Stimulated activated CD8-positive, alpha-beta memory T cell treated with anti-CD3 and anti-CD28 coated beads, Interleukin-15, amount 100 ng/mL, for 1 hour (primary cell): ENCODE measurements around the gene GULP1.
"Not testable (repeated sequence)": the region's sequence is repeated elsewhere in the genome, so short reads cannot be mapped to it uniquely, and the experiment has no call there.

Experiments used
- DNase-seq: peaks from one replicate; pipeline ENCODE4 v3.0.0-alpha.2; 2020; ENCODE audit warnings: low read depth

Gene GULP1, protein sequence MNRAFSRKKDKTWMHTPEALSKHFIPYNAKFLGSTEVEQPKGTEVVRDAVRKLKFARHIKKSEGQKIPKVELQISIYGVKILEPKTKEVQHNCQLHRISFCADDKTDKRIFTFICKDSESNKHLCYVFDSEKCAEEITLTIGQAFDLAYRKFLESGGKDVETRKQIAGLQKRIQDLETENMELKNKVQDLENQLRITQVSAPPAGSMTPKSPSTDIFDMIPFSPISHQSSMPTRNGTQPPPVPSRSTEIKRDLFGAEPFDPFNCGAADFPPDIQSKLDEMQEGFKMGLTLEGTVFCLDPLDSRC

DNA sequence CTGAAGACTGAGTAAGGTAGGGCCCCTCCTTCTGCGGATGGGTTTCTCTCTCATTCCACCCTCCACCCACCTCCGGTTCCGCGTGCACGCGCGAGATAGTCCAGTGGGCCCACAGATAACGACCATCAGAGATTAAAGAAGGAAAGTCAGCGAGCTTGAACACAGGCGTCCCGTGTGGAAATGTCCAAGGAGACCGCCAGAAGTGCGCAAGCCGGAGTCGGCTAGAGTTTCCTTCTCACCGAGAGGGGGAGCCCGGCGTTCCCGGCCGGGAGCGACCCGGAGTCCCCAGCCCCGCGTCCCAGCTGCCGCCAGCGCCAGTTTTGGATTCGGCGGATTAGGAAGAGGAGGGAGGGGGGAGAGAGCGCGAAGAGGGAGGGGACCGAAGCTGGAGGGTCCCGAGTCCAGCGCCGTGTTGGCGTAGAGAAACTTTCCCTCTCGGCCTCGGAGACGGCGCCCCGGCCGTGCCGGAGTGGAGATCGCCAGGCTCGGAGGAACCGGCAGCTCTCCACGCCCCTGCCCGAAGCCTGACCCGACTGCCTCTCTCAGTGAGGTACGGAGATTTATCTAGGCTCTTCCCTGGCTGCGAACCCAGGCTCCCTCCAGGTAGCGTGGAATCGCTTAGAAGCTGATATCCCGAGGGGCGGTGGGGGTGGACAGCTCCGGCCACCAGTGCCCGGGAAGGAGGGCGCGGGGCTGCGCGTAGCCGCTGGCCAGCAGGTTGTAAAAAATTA is at the start of gene GULP1:
TSS of gene GULP1 (plus strand) at position 258 of the 731 bp plus-strand sequence. CDS start 185,829 bp downstream, outside the sequence.
- DNase-seq, result no peak

DNA sequence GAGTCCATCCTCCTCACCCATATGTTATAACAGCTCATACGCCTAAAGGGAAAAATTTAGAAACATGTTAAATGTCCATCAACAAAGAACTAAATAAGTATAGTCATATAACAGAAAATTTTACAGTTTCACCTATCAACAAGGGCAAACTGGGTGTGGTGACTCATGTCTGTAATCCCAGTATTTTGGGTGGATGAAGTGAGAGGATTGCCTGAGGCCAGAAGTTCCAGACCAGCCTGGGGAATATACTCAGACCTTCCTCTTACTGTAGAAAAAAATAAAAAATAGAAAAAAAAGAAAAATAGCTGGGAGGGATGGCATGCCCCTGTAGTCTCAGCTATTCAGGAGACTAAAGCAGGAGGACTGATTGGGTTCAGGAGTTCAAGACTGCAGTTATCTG is 48.3 kb upstream of the GULP1 start:
- no peak for DNase-seq

DNA sequence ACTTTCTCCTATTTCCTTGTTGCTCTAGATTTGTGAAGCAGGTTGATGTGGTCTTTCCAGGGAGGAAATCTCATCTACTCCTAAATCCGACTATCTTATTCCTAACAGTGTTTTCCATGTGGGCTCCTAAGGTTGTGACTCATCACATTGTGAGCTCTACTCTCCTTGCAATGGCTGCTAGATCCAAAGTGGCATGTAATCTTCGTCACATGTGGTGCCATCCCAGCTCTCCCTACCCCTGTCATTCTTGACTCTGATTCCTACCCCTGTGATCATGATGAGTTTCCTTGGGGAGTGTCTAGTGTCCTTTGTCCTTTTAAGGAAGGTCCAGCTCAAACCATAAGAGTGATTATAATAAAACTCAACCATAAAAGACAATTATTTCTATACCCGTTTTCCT is 47.3 kb upstream of the GULP1 start:
- DNase-seq, result no peak

DNA sequence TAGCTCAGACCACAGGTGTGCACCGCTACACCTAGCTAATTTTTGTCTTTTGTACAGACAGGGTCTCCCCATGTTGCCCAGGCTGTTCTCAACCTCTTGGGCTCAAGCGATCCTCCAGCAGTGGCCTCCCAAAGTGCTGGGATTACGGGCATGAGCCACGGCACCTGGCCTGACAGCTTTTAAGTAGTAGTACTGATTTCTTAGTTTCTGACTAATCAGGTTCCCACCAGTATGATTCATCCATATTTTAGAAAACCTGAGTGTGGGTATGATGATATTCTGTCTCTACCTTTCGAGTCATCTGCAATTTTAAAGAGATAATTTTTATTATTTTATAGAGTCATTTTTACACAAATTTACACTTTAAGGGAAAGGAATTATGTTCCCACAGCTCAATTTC is 46.4 kb upstream of the GULP1 start:
- DNase-seq, result no peak

DNA sequence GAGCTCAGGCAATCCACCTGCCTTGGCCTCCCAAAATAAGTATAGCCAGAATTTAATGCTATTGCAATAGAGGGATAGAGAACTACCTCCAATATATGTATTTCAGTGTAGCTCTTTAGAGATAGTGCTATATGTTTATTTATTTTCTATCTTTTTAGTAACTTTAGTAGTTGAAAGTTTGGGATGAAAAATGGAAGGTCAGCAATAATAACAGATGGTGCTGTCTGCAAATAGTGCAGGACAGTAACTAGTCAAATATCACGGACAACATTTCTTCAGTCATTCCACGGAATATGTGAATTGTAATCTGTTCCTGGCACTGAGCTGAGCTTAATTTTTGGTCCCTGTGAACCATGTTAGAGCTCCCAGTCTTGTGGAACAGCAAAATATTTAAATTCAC is 43.2 kb upstream of the GULP1 start:
- DNase-seq, result no peak

DNA sequence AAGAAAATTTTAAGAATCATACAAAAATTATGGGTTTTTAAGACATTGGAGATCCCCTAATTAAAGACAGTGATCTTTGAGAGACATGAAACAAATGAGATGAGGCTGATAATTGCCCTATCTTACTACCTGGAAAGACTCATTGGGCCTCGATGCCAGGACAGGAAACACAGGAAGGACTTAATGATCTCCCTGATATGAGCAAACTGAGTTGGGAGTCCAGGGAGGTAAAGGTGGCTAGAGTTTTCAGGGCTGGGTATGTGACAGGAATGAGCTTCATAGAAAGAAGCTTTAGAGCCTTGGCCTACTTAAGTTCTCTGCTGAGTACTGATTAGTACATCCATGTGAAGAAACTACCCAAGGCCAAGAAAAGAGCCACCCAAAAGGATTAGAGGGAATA is 40.6 kb upstream of the GULP1 start:
- no peak for DNase-seq

DNA sequence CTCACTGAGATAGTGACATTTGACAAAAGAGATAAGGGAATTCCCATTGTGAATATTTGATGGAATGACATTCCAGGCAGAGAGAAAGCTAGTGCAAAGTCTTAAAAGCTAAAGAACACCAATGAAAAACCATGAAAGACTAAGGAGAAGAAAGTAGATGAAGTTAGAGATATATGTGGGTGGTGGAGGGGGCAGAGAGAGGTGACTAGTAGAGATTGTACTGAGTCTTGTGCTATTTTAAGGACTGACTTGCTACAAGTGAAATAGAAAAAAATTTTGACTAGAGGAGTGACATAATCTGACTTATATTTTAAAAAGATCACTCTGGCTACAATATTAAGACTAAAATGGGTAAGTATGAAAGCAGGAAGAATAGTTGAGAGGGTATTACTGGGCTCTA is 35.3 kb upstream of the GULP1 start:
- no peak for DNase-seq

DNA sequence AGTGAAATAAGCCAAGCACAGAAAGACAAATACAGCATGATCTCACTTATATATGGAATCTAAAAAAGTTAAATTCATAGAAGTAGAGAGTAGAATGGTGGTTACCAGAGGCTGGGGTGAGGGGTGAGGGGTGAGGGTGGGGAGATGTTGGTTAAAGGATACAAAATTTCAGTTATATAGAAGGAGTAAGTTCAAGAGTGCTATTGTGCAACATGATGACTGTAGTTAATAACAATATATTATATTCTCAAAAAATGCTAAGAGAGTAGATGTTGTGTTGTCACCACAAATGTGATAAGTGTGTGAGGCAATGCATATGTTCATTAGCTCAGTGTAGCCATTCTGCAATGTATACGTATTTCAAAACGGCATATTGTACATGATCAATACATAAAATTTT is 26.4 kb upstream of the GULP1 start:
- no peak for DNase-seq

DNA sequence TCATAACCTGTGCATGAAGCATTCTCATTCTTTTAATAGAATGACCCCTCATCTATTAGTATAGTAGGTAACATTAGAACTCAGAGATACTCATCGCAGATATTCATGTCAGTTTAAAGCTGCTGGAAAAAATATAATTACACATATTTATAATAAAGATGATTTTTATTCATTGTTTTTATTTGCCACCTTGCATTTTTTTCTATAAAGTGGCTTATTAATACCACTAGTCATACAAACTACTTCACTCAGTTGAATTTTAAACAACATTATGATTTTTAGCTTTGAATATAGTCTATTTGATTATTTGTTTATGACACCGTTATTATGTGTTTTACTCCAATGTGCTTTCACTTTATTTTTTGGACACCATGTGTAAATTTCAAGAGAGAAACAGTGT is 23.9 kb upstream of the GULP1 start:
- no peak for DNase-seq

DNA sequence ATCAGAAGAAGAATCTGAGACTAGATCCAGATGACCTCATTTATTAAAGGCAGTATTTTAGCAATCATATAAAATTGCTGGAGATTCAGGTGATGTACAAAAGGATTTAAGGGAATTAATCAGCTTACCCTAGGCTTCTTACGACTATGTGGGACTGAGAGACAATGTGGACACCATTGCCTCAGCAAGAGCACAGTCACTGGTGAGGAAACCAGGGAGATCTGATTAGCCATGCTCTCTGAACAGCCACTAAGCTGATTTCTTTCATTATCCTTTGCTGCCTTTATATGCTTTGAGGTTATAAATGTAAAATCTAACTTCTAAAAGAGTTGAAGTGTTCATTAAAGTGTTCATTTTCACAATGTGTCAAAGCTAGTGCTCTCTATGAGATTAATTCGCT is 22.7 kb upstream of the GULP1 start:
- DNase-seq, result no peak

DNA sequence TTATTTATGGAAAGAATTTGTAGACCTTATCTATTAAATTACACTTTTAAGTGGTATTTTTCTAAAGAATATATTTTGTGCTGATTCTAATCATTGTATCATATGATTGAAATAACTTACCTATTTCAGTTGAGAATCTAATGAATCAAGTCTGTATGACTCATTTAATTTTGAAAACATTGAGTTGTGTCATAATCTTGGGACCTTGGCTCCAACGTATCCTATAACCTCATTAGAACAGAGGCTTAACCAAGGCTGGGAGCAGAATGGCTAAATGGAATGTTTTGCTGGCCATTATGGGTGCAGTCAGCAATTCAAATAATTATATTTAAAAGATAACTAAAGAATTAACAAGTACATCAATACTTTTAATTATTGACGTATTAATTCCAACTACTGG is 19.6 kb upstream of the GULP1 start:
- no peak for DNase-seq

DNA sequence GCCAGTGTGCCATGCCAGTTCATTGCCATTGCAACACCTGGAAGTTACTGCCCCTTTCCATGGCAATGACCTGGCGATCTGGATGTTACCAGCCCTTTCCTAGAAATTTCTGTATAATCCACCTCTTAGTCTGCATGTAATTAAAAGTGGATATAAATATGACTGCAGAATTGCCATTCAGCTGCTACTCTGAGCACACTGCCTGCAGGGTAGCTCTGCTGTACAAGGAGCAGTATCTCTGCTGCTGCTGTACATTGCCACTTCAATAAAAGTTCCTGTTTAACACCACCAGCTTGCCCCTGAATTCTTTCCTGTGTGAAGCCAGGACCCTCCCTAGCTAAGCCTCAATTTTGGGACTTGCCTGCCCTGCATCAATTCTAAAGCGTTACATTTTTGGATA is 17.4 kb upstream of the GULP1 start:
- DNase-seq, result no peak

DNA sequence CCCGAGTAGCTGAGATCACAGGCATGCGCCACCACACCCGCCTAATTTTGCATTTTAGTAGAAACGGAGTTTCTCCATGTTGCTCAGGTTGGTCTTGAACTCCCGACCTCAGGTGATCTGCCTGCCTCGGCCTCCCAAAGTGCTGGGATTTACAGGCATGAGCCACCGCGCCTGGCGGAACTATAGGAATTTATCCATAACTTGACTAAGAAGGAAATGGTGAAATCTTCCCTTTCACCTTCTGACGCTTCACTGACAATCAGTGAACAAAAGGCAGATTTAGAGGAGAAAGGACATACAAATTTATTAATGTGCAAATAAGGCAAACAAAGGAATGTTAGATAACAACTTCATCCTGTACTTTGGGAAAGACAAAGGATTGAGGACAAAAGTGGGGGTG is 15.4 kb upstream of the GULP1 start:
- DNase-seq, result no peak

DNA sequence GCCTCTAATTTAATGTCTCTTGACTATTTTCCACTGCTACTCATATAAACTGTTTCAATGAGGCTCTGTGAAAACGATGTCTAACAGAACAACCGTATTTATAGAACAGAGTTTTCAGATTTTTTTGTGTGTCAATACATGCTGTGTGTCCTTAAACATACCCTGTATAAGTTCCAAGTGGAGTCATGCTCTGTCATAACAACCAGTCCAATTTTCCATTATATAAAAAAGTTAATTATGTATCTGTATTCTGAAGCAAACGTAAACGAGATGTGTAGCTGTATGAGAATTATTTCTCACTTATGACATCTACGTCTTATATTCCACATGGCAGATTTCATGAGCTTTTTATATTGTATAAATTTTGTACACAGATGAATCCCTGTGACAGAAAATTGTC is 13.9 kb upstream of the GULP1 start:
- no peak for DNase-seq

DNA sequence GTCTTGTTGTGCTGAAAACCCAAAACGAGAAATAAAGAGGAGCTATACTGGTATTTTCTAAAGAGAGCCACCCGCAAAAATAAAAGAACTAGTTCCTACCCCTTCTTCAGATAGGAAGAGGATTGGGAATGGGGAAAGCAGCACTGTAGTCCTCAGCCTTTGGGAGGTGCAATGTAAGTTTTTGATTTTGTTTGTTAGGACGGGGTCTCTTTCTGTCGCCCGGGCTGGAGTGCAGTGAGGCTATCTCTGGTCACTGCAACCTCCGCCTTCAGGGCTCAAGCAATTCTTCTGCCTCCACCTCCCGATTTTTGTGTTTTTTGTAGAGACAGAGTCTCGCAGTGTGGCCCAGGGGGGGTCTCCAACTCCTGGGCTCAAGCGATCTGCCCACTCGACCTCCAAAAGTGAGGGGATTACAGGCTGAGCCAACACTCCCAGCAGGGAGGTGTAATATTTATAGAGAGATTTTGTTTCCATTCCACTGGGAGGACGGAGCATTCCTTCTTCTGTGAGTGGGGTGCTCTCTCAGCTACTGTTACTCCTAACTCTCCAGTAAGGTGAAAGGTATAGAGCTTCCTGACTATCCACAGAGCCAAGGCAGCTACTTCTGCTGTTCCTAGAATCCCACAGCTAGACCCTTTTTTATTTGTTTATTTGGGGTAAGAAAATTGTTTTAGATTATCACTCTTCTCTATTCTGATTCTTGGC is 13.1 kb upstream of the GULP1 start:
- DNase-seq, result no peak

DNA sequence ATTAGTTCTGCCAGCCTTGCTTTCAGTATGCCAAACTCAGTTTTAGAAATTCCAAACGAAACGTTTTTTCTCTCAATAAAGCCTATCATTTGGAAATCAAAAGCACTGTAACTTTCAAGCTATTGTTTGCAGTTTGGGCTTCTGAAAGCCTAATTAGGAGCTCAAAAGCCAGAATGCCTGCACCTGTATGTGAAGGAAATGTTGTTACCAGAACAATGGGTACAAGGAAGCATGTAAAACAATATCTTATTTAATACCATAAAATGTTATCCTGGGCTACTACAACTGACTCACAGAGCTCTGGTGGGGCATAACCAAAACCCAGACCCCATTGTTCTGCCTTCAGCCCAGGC is 12.6 kb upstream of the GULP1 start:
- no peak for DNase-seq

DNA sequence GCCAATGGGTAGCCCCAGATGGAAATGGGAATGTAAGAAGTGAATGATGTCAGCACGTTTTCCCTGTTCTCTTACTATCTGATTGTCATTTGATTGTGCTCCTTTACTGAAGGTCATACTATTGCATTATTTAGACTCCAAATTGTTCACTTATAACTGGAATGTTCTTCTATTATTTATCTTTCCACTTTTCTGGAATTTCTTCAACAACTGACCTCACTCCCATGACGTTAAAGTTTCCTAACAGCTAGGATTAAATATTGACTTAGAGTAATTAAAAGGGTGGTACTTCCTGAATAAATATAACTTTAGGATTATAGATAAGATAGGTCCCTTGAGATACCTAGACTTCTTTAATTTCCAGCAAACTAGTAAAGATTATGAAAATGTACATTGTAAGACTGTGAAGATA is 10.9 kb upstream of the GULP1 start:
- no peak for DNase-seq

DNA sequence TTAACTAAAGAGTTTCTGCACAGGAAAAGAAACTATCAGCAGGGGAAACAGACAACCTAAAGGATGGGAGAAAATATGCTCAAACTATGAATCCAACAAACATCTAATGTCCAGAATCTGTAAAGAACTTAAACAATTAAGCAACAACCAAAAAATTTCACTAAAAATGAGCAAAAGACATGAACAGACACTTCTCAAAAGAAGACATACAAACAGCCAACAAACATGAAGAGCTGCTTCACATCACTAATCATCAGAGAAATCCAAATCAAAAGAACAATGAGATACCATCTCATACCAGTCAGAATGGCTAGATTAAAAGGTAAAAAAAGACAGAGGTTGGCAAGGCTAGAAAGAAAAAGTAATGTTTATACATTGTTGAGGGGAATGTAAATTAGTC is 8.8 kb upstream of the GULP1 start:
- no peak for DNase-seq

DNA sequence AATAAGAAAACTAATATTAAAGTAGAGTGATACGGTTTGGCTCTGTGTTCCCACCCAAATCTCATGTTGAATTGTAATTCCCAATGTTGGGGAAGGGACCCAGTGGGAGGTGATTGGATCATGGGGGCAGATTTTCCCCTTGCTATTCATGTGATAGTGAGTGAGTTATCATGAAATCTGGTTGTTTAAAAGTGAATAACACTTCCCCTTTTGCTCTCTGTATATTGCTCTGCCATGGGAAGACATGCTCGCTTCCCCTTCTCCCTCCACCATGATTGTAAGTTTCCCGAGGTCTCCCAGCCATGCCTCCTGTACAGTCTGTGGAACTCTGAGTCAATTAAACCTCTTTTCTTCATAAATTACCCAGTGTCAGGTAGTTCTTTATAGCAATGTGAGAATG is 7.4 kb upstream of the GULP1 start:
- not testable (repeated sequence) for DNase-seq

DNA sequence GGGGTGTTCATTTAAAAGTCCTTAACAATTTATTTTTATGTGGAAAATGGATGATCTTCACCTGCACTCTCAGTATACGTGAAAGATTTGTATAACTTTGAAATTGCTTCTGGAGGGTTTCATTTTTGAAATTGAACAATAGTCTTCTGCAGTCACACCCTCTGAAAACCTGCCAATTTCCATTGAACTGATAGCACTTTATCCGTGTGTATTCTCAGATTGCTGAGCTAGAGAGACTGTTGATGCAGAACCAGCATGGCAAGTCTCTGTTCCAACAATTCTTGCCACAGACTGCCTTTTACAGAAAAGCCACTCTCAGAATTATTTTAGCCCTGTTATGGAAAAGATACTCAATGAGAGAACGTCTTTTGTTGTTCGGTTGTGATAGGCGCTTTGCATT is 6.6 kb upstream of the GULP1 start:
- no peak for DNase-seq

DNA sequence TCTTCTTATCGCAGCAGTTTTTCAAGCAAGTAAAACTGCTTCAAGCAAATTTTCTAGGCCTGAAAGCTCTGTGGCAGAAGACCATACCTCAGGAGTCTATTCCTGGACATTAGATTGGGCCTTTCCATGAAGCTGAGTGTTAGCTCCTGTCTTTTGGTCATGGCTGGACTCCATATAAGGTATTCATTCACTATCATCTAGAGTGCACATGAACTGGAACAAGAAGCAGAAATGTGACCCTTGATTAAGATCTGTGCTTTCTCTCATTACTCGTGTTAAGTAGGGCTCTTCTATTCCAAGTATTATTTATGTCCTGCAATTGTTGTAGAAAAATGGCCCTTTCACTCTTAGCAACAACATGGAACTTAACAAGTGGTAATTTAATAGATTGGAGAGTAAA is 5.9 kb upstream of the GULP1 start:
- DNase-seq, result no peak

DNA sequence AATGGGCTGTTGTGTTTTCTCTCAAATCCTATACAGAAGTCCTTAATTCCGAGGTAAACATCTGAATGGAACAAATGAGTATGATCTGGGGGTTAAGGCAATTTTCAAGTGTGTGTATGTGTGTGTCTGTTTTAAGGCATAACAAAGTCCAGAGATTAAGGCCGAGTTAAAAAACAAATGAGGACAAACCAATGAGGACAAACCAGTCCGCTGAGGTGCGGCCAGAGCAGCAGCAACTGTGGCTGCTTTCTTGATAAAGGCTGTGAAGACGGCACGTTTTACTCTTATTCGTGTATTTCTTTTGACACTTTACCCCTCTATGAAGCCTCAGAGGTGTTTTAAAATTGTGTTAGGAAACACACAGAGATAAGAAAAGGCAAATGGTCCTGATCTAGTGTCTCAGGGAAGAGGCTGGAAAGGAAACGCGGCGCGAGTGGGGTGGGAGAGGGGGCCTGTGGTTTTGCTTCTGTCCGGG is 495 bp upstream of the GULP1 start:
- no peak for DNase-seq
